Measurements from ENCODE around the gene SMARCC2. TPM values are rescaled to one million over a fixed set of nuclear protein-coding genes. Genes with fewer than 3 reads are reported as not detected.

SMARCC2 gene
- total and polyA plus RNA-seq, 9 of the 15 experiments (the other 6 are each of a cell fraction or from before 2014, with no cell fraction given) = 11.9 to 86.0 (median 36.6) TPM

DNA sequence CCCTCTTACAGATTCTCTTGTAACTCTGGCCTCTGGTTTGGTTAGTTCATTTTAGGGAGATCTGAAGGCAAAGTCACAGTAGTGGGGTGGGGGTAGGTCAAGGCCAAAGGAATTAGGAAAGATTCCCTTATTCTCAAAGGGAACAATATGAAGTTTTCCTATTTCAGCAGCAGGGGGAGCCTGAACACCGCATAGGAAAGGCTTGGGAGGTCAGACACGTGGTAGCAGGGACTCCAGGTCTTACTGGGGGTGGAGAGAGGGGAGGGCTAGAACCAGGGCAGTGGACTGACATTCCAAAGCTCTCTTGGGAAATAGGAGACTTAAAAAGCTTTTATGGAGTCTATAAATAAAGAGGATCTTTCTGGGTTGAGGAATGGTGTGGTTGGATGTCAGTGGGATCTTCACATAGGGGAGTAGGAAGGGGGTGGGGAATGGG is 69.9 kb downstream of the SMARCC2 start (continued):
- TF ChIP-seq PTRF (tag; IDR thresholded peaks at IDR 0.05) (no peak), USF1 (CRISPR knock-in tag; IDR thresholded peaks at IDR 0.05) (peak; percentile 86), HCFC1 (IDR thresholded peaks at IDR 0.05; ENCODE audit: low read depth, low read length) (0 out of 2 replicates have a peak, but pooled peaks have one; percentile 13), ZNF586 (CRISPR knock-in tag; conservative IDR thresholded peaks at IDR 0.05) (no peak), AFF1 (IDR thresholded peaks at IDR 0.05; ENCODE audit: low read depth in 1 of 2, partially characterized antibody in 2 of 2) (peak in 1 of 2 experiments; percentile 44), FOXK1 (CRISPR knock-in tag; IDR thresholded peaks at IDR 0.05; ENCODE audit: borderline replicate concordance) (no peak), CUX1 (CRISPR knock-in tag; IDR thresholded peaks at IDR 0.05) (no peak), NR2C1 (IDR thresholded peaks at IDR 0.05) (peak; percentile 50; the same call in 1 of the 2 replicates), NR2C1 (tag; IDR thresholded peaks at IDR 0.05) (peak; percentile 41; the same call in 1 of the 2 replicates), ZNF436 (CRISPR knock-in tag; IDR thresholded peaks at IDR 0.05) (no peak), SIN3A (IDR thresholded peaks at IDR 0.05; ENCODE audit: borderline replicate concordance in 2 of 2, control insufficient read depth in 1 of 2, low read depth in 2 of 2, low read length in 2 of 2) (peak; percentile 31 to 54; a peak in 1 of 4 replicates)
- TF ChIP-seq, protein P1, sequence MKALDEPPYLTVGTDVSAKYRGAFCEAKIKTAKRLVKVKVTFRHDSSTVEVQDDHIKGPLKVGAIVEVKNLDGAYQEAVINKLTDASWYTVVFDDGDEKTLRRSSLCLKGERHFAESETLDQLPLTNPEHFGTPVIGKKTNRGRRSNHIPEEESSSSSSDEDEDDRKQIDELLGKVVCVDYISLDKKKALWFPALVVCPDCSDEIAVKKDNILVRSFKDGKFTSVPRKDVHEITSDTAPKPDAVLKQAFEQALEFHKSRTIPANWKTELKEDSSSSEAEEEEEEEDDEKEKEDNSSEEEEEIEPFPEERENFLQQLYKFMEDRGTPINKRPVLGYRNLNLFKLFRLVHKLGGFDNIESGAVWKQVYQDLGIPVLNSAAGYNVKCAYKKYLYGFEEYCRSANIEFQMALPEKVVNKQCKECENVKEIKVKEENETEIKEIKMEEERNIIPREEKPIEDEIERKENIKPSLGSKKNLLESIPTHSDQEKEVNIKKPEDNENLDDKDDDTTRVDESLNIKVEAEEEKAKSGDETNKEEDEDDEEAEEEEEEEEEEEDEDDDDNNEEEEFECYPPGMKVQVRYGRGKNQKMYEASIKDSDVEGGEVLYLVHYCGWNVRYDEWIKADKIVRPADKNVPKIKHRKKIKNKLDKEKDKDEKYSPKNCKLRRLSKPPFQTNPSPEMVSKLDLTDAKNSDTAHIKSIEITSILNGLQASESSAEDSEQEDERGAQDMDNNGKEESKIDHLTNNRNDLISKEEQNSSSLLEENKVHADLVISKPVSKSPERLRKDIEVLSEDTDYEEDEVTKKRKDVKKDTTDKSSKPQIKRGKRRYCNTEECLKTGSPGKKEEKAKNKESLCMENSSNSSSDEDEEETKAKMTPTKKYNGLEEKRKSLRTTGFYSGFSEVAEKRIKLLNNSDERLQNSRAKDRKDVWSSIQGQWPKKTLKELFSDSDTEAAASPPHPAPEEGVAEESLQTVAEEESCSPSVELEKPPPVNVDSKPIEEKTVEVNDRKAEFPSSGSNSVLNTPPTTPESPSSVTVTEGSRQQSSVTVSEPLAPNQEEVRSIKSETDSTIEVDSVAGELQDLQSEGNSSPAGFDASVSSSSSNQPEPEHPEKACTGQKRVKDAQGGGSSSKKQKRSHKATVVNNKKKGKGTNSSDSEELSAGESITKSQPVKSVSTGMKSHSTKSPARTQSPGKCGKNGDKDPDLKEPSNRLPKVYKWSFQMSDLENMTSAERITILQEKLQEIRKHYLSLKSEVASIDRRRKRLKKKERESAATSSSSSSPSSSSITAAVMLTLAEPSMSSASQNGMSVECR (CRISPR knock-in tag; IDR thresholded peaks at IDR 0.05) = 0 out of 2 replicates have a peak, but pooled peaks have one; percentile 38

All from K562 (cell line).